Ectodermal cell (in vitro differentiated cells): ENCODE results near the gene NINJ2.

Experiments
- H3K27ac ChIP-seq: 2 replicates; pipeline ENCODE4 v1.7.0; 2013; ENCODE audit warnings: mild to moderate bottlenecking, low read depth, low read length; ENCODE audit not compliant: insufficient read depth, poor library complexity, severe bottlenecking
- H3K27me3 ChIP-seq: 2 replicates; pipeline ENCODE4 v1.7.0; 2013; ENCODE audit warnings: mild to moderate bottlenecking, low read length; ENCODE audit not compliant: insufficient read depth, control insufficient read depth, poor library complexity, severe bottlenecking
- H3K36me3 ChIP-seq: one replicate; pipeline ENCODE4 v1.7.0; 2013; ENCODE audit warnings: low read length; ENCODE audit not compliant: control insufficient read depth, insufficient read depth
- H3K4me1 ChIP-seq: one replicate; pipeline ENCODE4 v1.7.0; 2013; ENCODE audit warnings: low read length; ENCODE audit not compliant: control insufficient read depth, insufficient read depth
- H3K4me3 ChIP-seq: 2 replicates; pipeline ENCODE4 v1.7.0; 2013; ENCODE audit warnings: low read depth, low read length, control low read depth; ENCODE audit not compliant: insufficient read depth
- H3K9me3 ChIP-seq: 2 replicates; pipeline ENCODE4 v1.7.0; 2013; ENCODE audit warnings: mild to moderate bottlenecking, low read length, moderate library complexity; ENCODE audit not compliant: control insufficient read depth
- WGBS, 2 experiments: methylation state at CpG; one replicate each; pipeline ENCODE4 v1.1.7; 2013; ENCODE audit warnings: missing lambda C conversion rate in 2 of 2; 5-methylcytosine and 5-hydroxymethylcytosine counted together

The NINJ2 gene

GRCh38 chr12:590206-590750 lies 73.0 kb downstream of the NINJ2 start:
- H3K4me3 ChIP-seq: no peak overlapping the region
- no peak overlapping the region for H3K27ac ChIP-seq
- no peaks in the 10 kb centered on the region for H3K27me3 ChIP-seq
- no peaks in the 10 kb centered on the region for H3K9me3 ChIP-seq
- H3K36me3 ChIP-seq: no peaks in the 10 kb centered on the region
- H3K4me1 ChIP-seq: no peaks in the 10 kb centered on the region
- 78 to 79% methylated on average over 14 of the region's 14 CpGs for WGBS, 2 experiments

GRCh38 chr12:588646-589045 lies 74.6 kb downstream of the NINJ2 start:
- no peak overlapping the region for H3K27ac ChIP-seq
- no peaks in the 10 kb centered on the region for H3K36me3 ChIP-seq
- H3K4me1 ChIP-seq: no peaks in the 10 kb centered on the region
- no peaks in the 10 kb centered on the region for H3K27me3 ChIP-seq
- 95% methylated on average over 4 of the region's 4 CpGs for WGBS, 2 experiments
- H3K4me3 ChIP-seq: no peak overlapping the region
- H3K9me3 ChIP-seq: no peaks in the 10 kb centered on the region

- no peak overlapping the region for H3K4me3 ChIP-seq
- no peaks in the 10 kb centered on the region for H3K36me3 ChIP-seq
- WGBS, 2 experiments: 92% methylated on average over 10 of the region's 10 CpGs
- no peaks in the 10 kb centered on the region for H3K27me3 ChIP-seq
- H3K9me3 ChIP-seq: no peaks in the 10 kb centered on the region
- no peaks in the 10 kb centered on the region for H3K4me1 ChIP-seq
- H3K27ac ChIP-seq: no peak overlapping the region
These were observed 75.3 kb downstream of the NINJ2 start for GRCh38 chr12:588024-588322.

GRCh38 chr12:587132-588023 lies 75.9 kb downstream of the NINJ2 start:
- 84% methylated on average over 18 of the region's 18 CpGs for WGBS, 2 experiments
- Histone ChIP-seq H3K4me1 (no peaks in the 10 kb centered on the region), H3K27ac (no peak overlapping the region), H3K9me3 (no peaks in the 10 kb centered on the region), H3K27me3 (no peaks in the 10 kb centered on the region), H3K36me3 (no peaks in the 10 kb centered on the region), H3K4me3 (no peak overlapping the region)

GRCh38 chr12:586318-587071 lies 76.8 kb downstream of the NINJ2 start:
- Histone ChIP-seq H3K27me3 (no peaks in the 10 kb centered on the region), H3K9me3 (no peaks in the 10 kb centered on the region), H3K4me1 (peaks cover 4% of the 10 kb centered on the region), H3K27ac (no peak overlapping the region), H3K4me3 (no peak overlapping the region), H3K36me3 (no peaks in the 10 kb centered on the region)
- 94% methylated on average over 16 of the region's 16 CpGs for WGBS, 2 experiments

- 92 to 94% methylated on average over 30 of the region's 30 CpGs for WGBS, 2 experiments
- Histone ChIP-seq H3K4me1 (peaks cover 8% of the 10 kb centered on the region), H3K27me3 (no peaks in the 10 kb centered on the region), H3K27ac (no peak overlapping the region), H3K4me3 (no peak overlapping the region), H3K36me3 (no peaks in the 10 kb centered on the region), H3K9me3 (no peaks in the 10 kb centered on the region)
These were observed 77.9 kb downstream of the NINJ2 start for GRCh38 chr12:585062-586061.

- WGBS, 2 experiments: 83 to 86% methylated on average over 13 of the region's 13 CpGs
- Histone ChIP-seq H3K9me3 (no peaks in the 10 kb centered on the region), H3K27ac (no peak overlapping the region), H3K36me3 (no peaks in the 10 kb centered on the region), H3K4me1 (peaks cover 18% of the 10 kb centered on the region), H3K27me3 (no peaks in the 10 kb centered on the region), H3K4me3 (no peak overlapping the region)
These were observed 79.9 kb downstream of the NINJ2 start for GRCh38 chr12:583251-583869.

- WGBS, 2 experiments: 93% methylated on average over 9 of the region's 9 CpGs
- H3K36me3 ChIP-seq: no peaks in the 10 kb centered on the region
- no peaks in the 10 kb centered on the region for H3K9me3 ChIP-seq
These were observed 81.5 kb downstream of the NINJ2 start for GRCh38 chr12:581746-582145.

GRCh38 chr12:581321-581720 lies 81.9 kb downstream of the NINJ2 start:
- peaks cover 23% of the 10 kb centered on the region for H3K4me1 ChIP-seq
- H3K9me3 ChIP-seq: no peaks in the 10 kb centered on the region
- 93 to 94% methylated on average over 5 of the region's 5 CpGs for WGBS, 2 experiments
- no peak overlapping the region for H3K27ac ChIP-seq
- no peaks in the 10 kb centered on the region for H3K27me3 ChIP-seq
- no peaks in the 10 kb centered on the region for H3K36me3 ChIP-seq
- H3K4me3 ChIP-seq: no peak overlapping the region

More at GRCh38 chr12:581746-582145, 81.5 kb downstream of the NINJ2 start:
- H3K4me3 ChIP-seq: no peak overlapping the region
- no peaks in the 10 kb centered on the region for H3K27me3 ChIP-seq
- no peak overlapping the region for H3K27ac ChIP-seq
- peaks cover 23% of the 10 kb centered on the region for H3K4me1 ChIP-seq
